Ishikawa (cell line): ENCODE results near the gene DRC7.

Experiments
- RAD21 ChIP-seq: IDR thresholded peaks from 2 replicates; pipeline ENCODE4 v1.6.1; 2012; ENCODE audit warnings: low read depth
- TF ChIP-seq, protein P1 (sequence below): IDR thresholded peaks from 2 replicates; pipeline ENCODE4 v1.6.1; 2012

- TF ChIP-seq, protein P1, sequence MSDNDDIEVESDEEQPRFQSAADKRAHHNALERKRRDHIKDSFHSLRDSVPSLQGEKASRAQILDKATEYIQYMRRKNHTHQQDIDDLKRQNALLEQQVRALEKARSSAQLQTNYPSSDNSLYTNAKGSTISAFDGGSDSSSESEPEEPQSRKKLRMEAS = no peak
- no peak for TF ChIP-seq RAD21
Observed at GRCh38 chr16:57667048-57667525, 27.5 kb upstream of the DRC7 start.
